HCT116 (cell line): Measurements from ENCODE around the gene ANKRD9. TPM values are rescaled to one million over a fixed set of nuclear protein-coding genes. Genes with fewer than 3 reads are reported as not detected.

Experiments used
- ATAC-seq: fragments of 200-7000 bp; cut with Tn5 transposase; 2 replicates; pipeline ENCODE4 v1.9.1; 2020; ENCODE audit warnings: mild to moderate bottlenecking, moderate library complexity
- BruUV-seq: library from RNA; stranded (reverse); fragments of 400-500 nt; replicated peaks from 2 replicates; lab custom pipeline; 2021; lab: Mats Ljungman, UMichigan
- CTCF ChIA-PET: fragments of 300-600 bp; sonication (Branson Sonifier 250); formaldehyde crosslinking; loops from one replicate; lab custom pipeline; 2021; ENCODE audit warnings: antibody characterized with exemption; lab: Charles Lee
- POLR2A ChIA-PET: fragments of 300-600, 350-600 bp; sonication (Branson Sonifier 250); formaldehyde crosslinking; loops from one replicate; lab custom pipeline; 2021; ENCODE audit warnings: antibody characterized with exemption; lab: Charles Lee
- RAD21 ChIA-PET, 2 experiments: fragments of 300-600 bp; sonication (Branson Sonifier 250); formaldehyde crosslinking; loops; one replicate each; lab custom pipeline; 2023; ENCODE audit warnings: low total read pairs in 2 of 2; ENCODE audit not compliant: uncharacterized antibody in 2 of 2, unreplicated experiment in 2 of 2, low non-redundant PET in 1 of 2; lab: Charles Lee
- DNase-seq: peaks from one replicate; pipeline ENCODE4 v3.0.0-alpha.2; 2010; ENCODE audit warnings: low read depth, low spot score
- H2AFZ ChIP-seq: fragments of 200-600 bp; shearing (Covaris generic), sonication (generic); 2 replicates; pipeline ENCODE4 v1.6.1; 2017; ENCODE audit warnings: low read depth, mixed run types, mixed read lengths, antibody characterized with exemption, low read length; ENCODE audit not compliant: poor library complexity, severe bottlenecking
- H3K27ac ChIP-seq: 2 replicates; pipeline ENCODE4 v1.5.1; 2012; ENCODE audit warnings: low read depth, low read length
- H3K27me3 ChIP-seq: fragments of 200-600 bp; sonication (generic); 2 replicates; pipeline ENCODE4 v1.6.1; 2016; ENCODE audit warnings: mixed run types, low read length, mixed read lengths; ENCODE audit not compliant: insufficient read depth
- H3K36me3 ChIP-seq, 2 experiments: fragments of 200-500 bp in 1 of 2; fragments of 200-600 bp in 1 of 2; sonication (Bioruptor generic) in 1 of 2; sonication (generic) in 1 of 2; 2 replicates each; pipeline versions ENCODE4 v1.5.1 to v1.6.1; 2014 to 2016; ENCODE audit warnings: low read length in 2 of 2, inconsistent platforms in 1 of 2, mixed read lengths in 1 of 2, mixed run types in 1 of 2; ENCODE audit not compliant: insufficient read depth in 2 of 2, control insufficient read depth in 1 of 2
- H3K4me1 ChIP-seq, 2 experiments: fragments of 200-600 bp in 1 of 2; sonication (generic) in 1 of 2; 2 replicates each; pipeline versions ENCODE4 v1.5.1 to v1.6.1; 2012 to 2017; ENCODE audit warnings: low read length in 2 of 2, inconsistent platforms in 1 of 2, mild to moderate bottlenecking in 1 of 2, mixed read lengths in 1 of 2, mixed run types in 1 of 2, moderate library complexity in 1 of 2; ENCODE audit not compliant: insufficient read depth in 2 of 2, control insufficient read depth in 1 of 2
- H3K4me2 ChIP-seq: fragments of 200-600 bp; sonication (generic); 2 replicates; pipeline ENCODE4 v1.6.1; 2017; ENCODE audit warnings: mixed run types, low read length, mixed read lengths
- H3K4me3 ChIP-seq, 2 experiments: fragments of 200-600 bp in 1 of 2; sonication (generic) in 1 of 2; replicated peaks in 1 of 2; 2 replicates each; pipeline ENCODE4 v1.5.1; 2011 to 2016; ENCODE audit warnings: low read length in 2 of 2, control low read depth in 1 of 2, low read depth in 1 of 2, mild to moderate bottlenecking in 1 of 2, mixed read lengths in 1 of 2, mixed run types in 1 of 2
- H3K79me2 ChIP-seq: fragments of 200-600 bp; sonication (generic); 2 replicates; pipeline ENCODE4 v1.6.1; 2017; ENCODE audit warnings: mild to moderate bottlenecking, mixed run types, low read length, moderate library complexity, mixed read lengths; ENCODE audit not compliant: insufficient read depth
- H3K9ac ChIP-seq: fragments of 200-600 bp; sonication (generic); 2 replicates; pipeline ENCODE4 v1.6.1; 2016; ENCODE audit warnings: low read length, mixed read lengths
- H3K9me2 ChIP-seq: fragments of 200-600 bp; sonication (generic), shearing (Covaris generic); 2 replicates; pipeline ENCODE4 v1.6.1; 2017; ENCODE audit warnings: mixed run types, mild to moderate bottlenecking, moderate library complexity; ENCODE audit not compliant: insufficient read depth
- H3K9me3 ChIP-seq, 2 experiments: fragments of 200-500 bp in 1 of 2; fragments of 200-600 bp in 1 of 2; sonication (Bioruptor generic) in 1 of 2; sonication (generic) in 1 of 2; 2 replicates each; pipeline ENCODE4 v1.6.1; 2014 to 2017; ENCODE audit warnings: low read length in 2 of 2, mixed read lengths in 2 of 2, inconsistent platforms in 1 of 2, low read depth in 1 of 2, mild to moderate bottlenecking in 1 of 2, mixed run types in 1 of 2, moderate library complexity in 1 of 2; ENCODE audit not compliant: control insufficient read depth in 1 of 2, insufficient read depth in 1 of 2
- H4K20me1 ChIP-seq: fragments of 200-600 bp; sonication (generic), shearing (Covaris generic); 2 replicates; pipeline ENCODE4 v1.6.1; 2017; ENCODE audit warnings: mixed run types, mild to moderate bottlenecking, moderate library complexity; ENCODE audit not compliant: insufficient read depth
- CEBPB ChIP-seq: IDR thresholded peaks from 2 replicates; pipeline ENCODE4 v1.6.1; 2012; ENCODE audit warnings: low read depth
- EZH2 ChIP-seq: fragments of 200-600 bp; sonication (generic); IDR thresholded peaks from 2 replicates; pipeline ENCODE4 v1.6.1; 2017; ENCODE audit warnings: antibody characterized with exemption, mixed run types
- EZH2phosphoT487 ChIP-seq: fragments of 200-600 bp; IDR thresholded peaks from 2 replicates; pipeline ENCODE4 v1.6.1; 2018; ENCODE audit warnings: antibody characterized with exemption, borderline replicate concordance
- JUND ChIP-seq: IDR thresholded peaks from 2 replicates; pipeline ENCODE4 v1.6.1; 2012
- TCF7L2 ChIP-seq: IDR thresholded peaks from 2 replicates; pipeline ENCODE4 v1.7.0; 2011; ENCODE audit warnings: borderline replicate concordance, inconsistent platforms; ENCODE audit not compliant: insufficient read depth, insufficient read length; ENCODE audit errors: extremely low read depth
- ZBTB33 ChIP-seq: IDR thresholded peaks from 2 replicates; pipeline ENCODE4 v1.6.1; 2011; ENCODE audit warnings: mild to moderate bottlenecking, low read length, moderate library complexity; ENCODE audit not compliant: insufficient replicate concordance; ENCODE audit errors: extremely low read depth
- ZFX ChIP-seq: fragments of 450-650 bp; IDR thresholded peaks from 2 replicates; pipeline ENCODE4 v1.6.1; 2017
- intact Hi-C: fragments of 100-400 bp; cut with micrococcal nuclease; formaldehyde crosslinking; loops from 2 replicates; pipeline ENCODE4 v1.10.0; 2022
- total RNA-seq: library from RNA; stranded (reverse); gene quantifications from one replicate; pipeline ENCODE4 v1.2.1, GENCODE V29; 2021; ENCODE audit not compliant: unreplicated experiment

The ANKRD9 gene
- total RNA-seq, 1 experiment from 2014 or later, result 29.0 TPM

DNA sequence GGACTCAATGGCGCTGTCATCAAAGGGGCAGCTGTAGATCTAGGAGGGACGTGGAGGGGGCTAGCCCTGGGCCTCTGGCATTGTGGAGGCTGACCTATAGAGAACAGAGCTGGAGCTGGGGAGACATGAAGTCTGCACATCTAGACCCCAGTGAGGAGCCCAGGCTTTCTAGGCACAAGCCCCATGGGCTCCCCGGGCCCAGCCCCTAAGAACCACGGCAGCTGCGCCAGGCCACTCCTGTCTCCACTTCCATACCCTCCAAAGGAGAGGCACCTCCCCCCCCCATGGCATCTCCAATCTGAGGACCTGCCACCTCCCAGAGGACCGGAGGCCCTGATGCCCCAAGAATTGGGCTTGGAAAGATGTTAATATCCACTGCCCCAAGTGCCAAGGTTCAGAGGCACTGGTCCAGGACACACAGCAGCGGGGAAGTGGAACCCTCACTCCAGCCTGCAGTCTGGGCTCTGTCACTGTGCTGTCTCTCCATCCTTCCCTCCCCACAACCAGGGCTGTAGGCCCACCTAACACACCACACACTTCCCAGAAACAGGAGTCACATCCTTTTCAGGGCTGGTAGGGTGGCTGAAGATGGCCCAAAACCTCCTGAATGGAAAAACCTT is 4.5 kb downstream of the ANKRD9 start:
- peaks cover 6% of the 10 kb centered on the region; the same call in 1 of the 2 replicates for H3K79me2 ChIP-seq
- ChIA-PET POLR2A (no interaction called here), CTCF (no interaction called here), RAD21 (no interaction called here)
- no peaks in the 10 kb centered on the region for H3K9me3 ChIP-seq
- H2AFZ ChIP-seq, result no peak overlapping the region
- intact Hi-C loops, result no loop called here
- no peaks in the 10 kb centered on the region for H3K9me2 ChIP-seq
- no peak overlapping the region for H3K4me3 ChIP-seq
- TF ChIP-seq EZH2phosphoT487 (no peak), TCF7L2 (no peak), ZFX (no peak), EZH2 (no peak), JUND (no peak), ZBTB33 (no peak), CEBPB (no peak)
- H3K9ac ChIP-seq, result no peak overlapping the region
- no peak overlapping the region for H3K4me2 ChIP-seq
- H3K27ac ChIP-seq, result no peak overlapping the region
- DNase-seq (no peak), ATAC-seq (no peak)
- no peaks in the 10 kb centered on the region for H3K27me3 ChIP-seq
- H3K36me3 ChIP-seq, result no peaks in the 10 kb centered on the region
- no peaks in the 10 kb centered on the region for H4K20me1 ChIP-seq
- no TSS peak for BruUV-seq
- peaks cover 5 to 14% of the 10 kb centered on the region in 2 experiments for H3K4me1 ChIP-seq
